Posterior cingulate gyrus (tissue), 11 donors: ENCODE data around the gene KRTAP2-4.
A peak's percentile ranks its signal among the peaks of the same experiment; 100 is the strongest.
"Not testable (repeated sequence)": the region's sequence is repeated elsewhere in the genome, so short reads cannot be mapped to it uniquely, and the experiment has no call there.

Experiments
- DNase-seq, 10 donors: peaks; one replicate each; pipeline versions ENCODE4 v3.0.0 to v3.0.0-alpha.2; 2020 to 2021; ENCODE audit warnings: mixed read lengths in 3 of 10
- intact Hi-C: fragments of 100-400 bp; cut with DNase I; formaldehyde crosslinking; loops from one replicate; pipeline ENCODE4 v1.15.1; 2023

The KRTAP2-4 gene

DNA sequence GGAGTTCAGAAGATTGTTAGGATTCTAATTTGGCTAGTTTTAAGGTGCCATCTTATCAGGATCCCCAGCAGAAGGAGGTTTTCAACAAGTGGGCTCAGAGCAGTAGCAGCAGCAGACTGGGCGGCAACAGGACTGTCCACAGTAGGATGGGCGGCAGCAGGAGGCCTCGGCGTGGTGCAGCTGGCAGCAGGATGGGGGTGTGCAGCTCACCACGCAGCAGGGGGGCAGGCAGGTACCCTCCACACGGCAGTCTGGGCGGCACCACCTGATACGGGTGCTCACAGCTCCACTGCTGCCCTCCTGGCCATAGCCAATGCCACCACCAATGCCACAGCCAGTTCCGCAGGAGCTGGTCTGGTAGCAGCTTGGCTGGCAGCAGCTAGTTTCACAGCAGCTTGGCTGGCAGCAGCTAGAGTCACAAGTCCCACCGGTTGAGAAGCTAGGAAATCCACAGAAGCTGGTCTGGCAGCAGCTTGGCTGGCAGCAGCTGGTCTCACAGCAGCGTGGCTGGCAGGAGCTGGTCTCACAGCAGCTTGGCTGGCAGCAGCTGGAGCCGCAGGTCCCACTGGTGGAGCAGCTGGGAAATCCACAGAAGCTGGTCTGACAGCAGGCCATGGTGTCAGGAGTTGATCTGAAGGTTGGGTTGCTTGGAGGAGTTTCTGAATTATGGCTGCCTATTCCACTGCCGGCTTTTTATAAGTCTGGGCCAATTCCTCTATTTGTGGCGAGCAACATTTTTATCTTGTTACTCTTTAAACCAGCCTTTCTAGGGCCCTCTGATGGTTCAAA lies 24.7 kb downstream of the KRTAP2-4 start, which contains the start of gene KRTAP1-1:
Gene KRTAP1-1, minus strand, starts transcription at position 668 of the 789 bp plus-strand sequence. Its CDS starts 53 bp downstream, at position 615.
- intact Hi-C loops, result not testable (repeated sequence)
- DNase-seq, result peak in 8 of 10 donors; percentile 8 to 90 (median 28)

DNA sequence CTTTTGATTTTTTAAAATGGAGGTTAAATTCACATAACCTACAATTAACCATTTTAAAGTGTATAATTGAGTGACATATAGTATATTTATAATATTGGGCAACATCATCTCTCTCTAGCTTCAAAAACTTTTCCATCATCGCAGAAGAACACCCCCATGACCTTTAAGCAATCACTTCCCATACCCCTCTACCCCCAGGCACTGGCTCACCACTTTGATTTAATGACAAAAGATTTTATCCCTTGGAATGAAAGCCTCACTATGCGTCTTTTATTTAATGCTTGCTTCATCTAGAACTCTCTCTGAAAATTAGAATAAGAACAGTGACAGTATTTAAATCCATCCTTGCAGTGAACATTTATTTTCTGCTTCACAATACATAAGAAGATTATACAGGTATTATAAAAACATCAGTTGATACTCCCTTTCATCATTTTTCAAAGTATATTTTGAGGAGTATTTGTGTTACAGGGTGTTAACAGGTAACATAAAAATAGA lies 27.8 kb downstream of the KRTAP2-4 start:
- DNase-seq, result no peak
- intact Hi-C loops, result no loop called here

DNA sequence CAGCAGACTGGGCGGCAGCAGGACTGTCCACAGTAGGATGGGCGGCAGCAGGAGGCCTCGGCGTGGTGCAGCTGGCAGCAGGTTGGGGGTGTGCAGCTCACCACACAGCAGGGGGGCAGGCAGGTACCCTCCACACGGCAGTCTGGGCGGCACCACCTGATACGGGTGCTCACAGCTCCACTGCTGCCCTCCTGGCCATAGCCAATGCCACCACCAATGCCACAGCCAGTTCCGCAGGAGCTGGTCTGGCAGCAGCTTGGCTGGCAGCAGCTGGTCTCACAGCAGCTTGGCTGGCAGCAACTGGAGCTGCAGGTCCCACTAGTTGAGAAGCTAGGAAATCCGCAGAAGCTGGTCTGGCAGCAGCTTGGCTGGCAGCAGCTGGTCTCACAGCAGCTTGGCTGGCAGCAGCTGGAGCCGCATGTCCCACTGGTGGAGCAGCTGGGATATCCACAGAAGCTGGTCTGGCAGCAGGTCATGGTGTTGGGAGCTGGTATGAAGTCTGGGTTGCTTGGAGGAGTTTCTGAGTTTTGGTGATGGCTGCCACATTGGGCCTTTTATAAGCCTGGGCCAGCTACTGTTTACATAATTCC lies 31.2 kb downstream of the KRTAP2-4 start, which contains the start of gene KRTAP1-3:
Gene KRTAP1-3, minus strand, starts transcription at position 529 of the 590 bp plus-strand sequence. Its CDS starts 53 bp downstream, at position 476.
- peak in 2 of 10 donors; percentile 54 to 76 for DNase-seq
- intact Hi-C loops, result not testable (repeated sequence)

DNA sequence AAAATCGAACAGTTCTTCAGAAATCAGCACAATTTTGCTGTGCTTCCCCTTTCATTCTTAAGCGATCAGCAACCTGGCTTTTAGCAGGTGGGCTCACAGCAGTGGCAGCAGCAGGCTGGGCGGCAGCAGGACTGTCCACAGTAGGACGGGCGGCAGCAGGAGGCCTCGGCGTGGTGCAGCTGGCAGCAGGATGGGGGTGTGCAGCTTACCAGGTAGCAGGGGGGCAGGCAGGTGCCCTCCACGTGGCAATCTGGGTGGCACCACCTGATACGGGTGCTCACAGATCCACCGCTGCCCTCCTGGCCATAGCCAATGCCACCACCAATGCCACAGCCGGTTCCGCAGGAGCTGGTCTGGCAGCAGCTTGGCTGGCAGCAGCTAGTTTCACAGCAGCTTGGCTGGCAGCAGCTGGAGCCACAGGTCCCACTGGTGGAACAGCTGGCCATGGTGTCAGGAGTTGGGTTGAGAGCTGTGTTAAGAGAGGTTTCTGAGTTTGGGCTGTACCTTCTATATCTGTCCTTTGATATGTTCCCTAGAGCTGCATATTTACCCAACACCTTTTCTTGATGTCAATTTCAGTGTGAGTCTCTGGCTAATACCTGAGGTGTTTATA lies 35.9 kb downstream of the KRTAP2-4 start, which contains the start of gene KRTAP1-4:
Gene KRTAP1-4, minus strand, starts transcription at position 563 of the 613 bp plus-strand sequence. Its CDS starts 117 bp downstream, at position 446.
- DNase-seq, result peak in 2 of 10 donors; percentile 44 to 74
- intact Hi-C loops, result no loop called here

DNA sequence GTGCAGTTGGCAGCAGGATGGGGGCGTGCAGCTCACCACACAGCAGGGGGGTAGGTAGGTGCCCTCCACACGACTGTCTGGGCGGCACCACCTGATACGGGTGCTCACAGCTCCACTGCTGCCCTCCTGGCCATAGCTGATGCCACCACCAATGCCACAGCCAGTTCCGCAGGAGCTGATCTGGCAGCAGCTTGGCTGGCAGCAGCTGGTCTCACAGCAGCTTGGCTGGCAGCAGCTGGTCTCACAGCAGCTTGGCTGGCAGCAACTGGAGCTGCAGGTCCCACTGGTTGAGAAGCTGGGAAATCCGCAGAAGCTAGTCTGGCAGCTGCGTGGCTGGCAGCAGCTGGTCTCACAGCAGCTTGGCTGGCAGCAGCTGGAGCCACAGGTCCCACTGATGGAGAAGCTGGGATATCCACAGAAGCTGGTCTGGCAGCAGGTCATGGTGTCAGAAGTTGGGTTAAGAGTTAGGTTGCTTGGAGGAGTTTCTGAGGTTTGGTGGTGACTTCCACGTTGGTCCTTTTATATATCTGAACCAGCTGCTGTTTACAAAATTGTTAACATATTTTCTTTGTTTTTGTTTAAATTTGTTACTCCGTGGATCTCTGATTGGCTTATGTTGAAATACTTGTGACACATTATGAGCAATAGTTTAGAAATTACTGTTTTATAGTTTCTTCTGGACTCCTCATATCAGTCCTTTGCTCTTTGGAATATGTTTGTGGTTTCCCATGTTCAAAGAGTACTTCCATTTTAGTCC lies 38.8 kb downstream of the KRTAP2-4 start, which contains the start of gene KRTAP1-5:
Gene KRTAP1-5, minus strand, starts transcription at position 494 of the 757 bp plus-strand sequence. Its CDS starts 53 bp downstream, at position 441.
- intact Hi-C loops, result no loop called here
- peak in 2 of 10 donors; percentile 59 to 80 for DNase-seq

DNA sequence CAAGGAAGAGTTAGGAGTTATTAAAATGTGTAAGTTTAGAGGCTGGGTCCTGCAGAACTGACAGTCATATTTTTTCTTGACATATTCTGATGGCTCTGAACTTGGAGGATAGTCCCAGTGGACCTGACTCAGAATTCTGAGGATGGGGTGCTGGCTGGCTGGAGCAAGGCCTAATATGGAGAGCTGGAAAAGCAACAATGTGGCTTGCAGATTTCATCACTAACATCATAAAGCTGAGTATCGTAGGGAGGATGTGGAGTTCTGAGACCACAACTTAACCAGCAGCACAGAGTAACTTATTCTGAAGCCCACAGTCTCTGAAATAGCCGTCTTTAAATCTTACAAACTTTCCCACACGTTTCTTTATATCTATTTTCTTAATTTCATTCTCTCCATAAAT lies 41.0 kb downstream of the KRTAP2-4 start:
- DNase-seq, result no peak
- intact Hi-C loops, result no loop called here

DNA sequence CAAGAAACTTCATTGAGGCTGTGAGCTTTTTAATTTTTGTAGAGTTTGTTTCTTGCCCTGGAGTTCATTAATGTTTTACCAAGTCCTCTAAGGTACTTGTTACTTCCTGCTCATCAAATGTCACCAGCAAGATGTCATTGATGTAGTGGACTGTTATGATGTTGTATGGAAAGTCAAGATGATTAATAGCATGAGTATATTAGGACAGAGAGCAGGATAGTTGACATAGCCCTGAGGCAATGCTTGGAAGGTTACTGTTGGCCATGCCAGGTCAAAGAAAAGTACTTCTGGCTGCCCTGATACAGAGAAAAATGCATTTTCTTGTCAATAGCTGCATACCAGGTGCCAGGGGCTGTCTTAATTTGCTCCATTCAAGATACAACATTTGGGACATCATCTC lies 45.3 kb downstream of the KRTAP2-4 start:
- intact Hi-C loops, result no loop called here
- DNase-seq, result no peak

DNA sequence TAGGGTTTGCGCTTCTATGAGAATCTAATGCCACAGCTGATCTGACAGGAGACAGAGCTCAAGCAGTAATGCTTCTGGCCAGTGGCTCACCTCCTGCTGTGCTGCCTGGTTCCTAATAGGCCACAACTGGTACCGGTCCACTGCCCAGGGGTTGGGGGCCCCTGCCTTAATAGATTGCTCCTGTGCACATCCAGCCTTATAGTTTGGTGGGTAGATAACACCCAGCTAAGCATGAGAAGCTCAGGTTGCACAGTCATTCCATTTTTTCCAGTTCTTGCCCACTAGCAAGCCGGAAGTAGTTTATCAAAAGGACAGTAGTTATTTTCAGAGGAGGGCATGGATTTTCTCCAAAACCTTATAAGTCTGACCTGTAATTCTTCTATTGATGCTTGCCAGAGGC lies 46.3 kb downstream of the KRTAP2-4 start:
- no peak for DNase-seq
- intact Hi-C loops, result no loop called here

DNA sequence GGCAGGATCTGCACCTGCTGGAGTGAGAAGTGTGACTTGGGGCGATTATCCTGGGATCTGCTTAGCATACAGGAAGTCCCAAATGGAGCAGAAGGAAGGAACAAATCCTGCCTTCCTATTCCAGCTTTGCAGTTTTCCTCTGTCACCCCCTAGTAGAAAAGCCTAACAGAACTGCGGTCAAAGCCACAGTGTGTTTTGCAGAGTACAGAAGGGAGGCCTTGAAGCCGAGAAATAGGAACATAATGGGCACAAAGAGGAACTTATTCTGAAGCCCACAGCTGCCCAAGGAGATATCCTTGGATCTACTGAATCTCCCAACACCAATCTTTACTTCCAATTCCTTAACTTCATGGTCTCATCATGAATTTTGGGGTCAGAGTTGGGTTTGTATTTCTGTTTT lies 47.1 kb downstream of the KRTAP2-4 start:
- DNase-seq, result no peak
- intact Hi-C loops, result no loop called here

DNA sequence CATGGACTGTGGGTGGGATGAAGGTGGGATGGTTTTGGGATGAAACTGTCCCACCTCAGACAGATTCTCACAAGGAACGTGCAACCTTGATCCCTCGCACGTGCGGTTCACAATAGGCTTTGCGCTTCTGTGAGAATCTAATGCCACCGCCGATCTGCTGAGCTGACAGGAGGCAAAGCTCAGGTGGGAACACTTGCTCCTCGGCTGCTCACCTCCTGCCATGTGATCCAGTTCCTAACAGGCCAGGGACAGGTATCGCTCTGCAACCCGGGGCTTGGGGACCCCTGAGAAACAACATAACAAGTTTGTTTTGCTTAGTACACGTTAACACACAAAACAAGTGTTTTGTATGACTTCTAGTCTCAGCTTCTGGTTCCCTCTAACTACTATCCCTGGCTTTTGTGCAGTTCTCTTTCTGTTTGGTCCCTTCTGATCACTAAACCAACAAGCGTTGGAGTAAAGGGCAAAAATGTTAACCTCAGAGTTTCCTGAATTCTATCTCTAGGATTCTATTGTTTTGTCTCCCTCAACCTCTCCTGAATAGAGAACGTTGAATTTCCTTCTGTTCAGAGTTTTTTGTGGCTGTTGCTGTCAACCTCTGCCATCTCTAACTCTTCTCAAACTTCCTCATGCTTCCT lies 49.0 kb downstream of the KRTAP2-4 start:
- no peak for DNase-seq
- intact Hi-C loops, result no loop called here

DNA sequence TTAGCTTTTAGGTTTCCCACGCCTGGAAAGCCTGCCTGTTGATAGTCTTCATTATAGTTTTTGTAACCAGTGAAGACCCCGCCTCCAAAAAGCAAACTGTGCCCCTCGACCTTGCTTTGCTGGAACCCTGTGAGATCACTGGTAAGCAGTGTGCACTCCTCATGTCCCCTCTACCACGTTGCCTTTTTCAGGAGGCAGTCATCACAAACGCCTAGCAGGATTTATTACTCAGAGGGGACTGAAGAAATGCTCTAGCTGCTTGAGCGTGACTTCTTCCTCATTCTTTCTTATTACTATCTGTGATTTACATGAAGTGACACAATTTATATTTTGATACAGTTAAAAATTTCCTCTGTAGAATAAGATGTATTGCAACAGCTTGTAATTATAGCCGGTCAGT lies 50.2 kb downstream of the KRTAP2-4 start:
- DNase-seq, result no peak
- intact Hi-C loops, result no loop called here
